Keratinocyte (primary cell): ENCODE data around the gene TAF11. TPM values are rescaled to one million over a fixed set of nuclear protein-coding genes. Genes with fewer than 3 reads are reported as not detected.
"Not testable (repeated sequence)": the region's sequence is repeated elsewhere in the genome, so short reads cannot be mapped to it uniquely, and the experiment has no call there.

Experiments used
- DNase-seq: peaks from one replicate; pipeline ENCODE4 v3.0.0-alpha.2; 2011; ENCODE audit warnings: low read depth, missing footprints, low spot score
- FAIRE-seq: peaks from 2 replicates; lab custom pipeline; 2011; peaks lifted over from hg19 to GRCh38; lab: Jason Lieb, UNC
- H2AFZ ChIP-seq: 2 replicates; pipeline ENCODE4 v1.6.0; 2012; ENCODE audit warnings: low read length, control low read depth, inconsistent platforms; ENCODE audit not compliant: control insufficient read depth
- H3K27ac ChIP-seq: 2 replicates; pipeline ENCODE4 v1.5.1; 2011; ENCODE audit warnings: low read length; ENCODE audit not compliant: control insufficient read depth, insufficient read depth
- H3K27me3 ChIP-seq: 3 replicates; pipeline ENCODE4 v1.6.0; 2011; ENCODE audit warnings: low read length; ENCODE audit not compliant: control insufficient read depth, insufficient read depth; ENCODE audit errors: extremely low read depth
- H3K36me3 ChIP-seq, 2 experiments: 2 replicates in 1 of 2; 3 replicates in 1 of 2; pipeline ENCODE4 v1.5.1; 2011; ENCODE audit warnings: low read length in 2 of 2, mild to moderate bottlenecking in 1 of 2; ENCODE audit not compliant: control insufficient read depth in 2 of 2, insufficient read depth in 2 of 2; ENCODE audit errors: extremely low read depth in 1 of 2
- H3K4me1 ChIP-seq: 3 replicates; pipeline ENCODE4 v1.5.1; 2011; ENCODE audit warnings: low read length; ENCODE audit not compliant: control insufficient read depth, insufficient read depth; ENCODE audit errors: extremely low read depth
- H3K4me2 ChIP-seq: 3 replicates; pipeline ENCODE4 v1.6.0; 2011; ENCODE audit warnings: low read depth, low read length; ENCODE audit not compliant: control insufficient read depth, insufficient read depth; ENCODE audit errors: extremely low read depth
- H3K4me3 ChIP-seq, 3 experiments: fragments of 200-600 bp in 1 of 3; sonication (generic) in 1 of 3; 2 replicates in 2 of 3; 3 replicates in 1 of 3; pipeline ENCODE4 v1.5.1; 2011 to 2016; ENCODE audit warnings: low read length in 3 of 3, mild to moderate bottlenecking in 3 of 3, control low read depth in 2 of 3, inconsistent platforms in 1 of 3, low read depth in 1 of 3, mixed read lengths in 1 of 3, mixed run types in 1 of 3, moderate library complexity in 1 of 3; ENCODE audit not compliant: control insufficient read depth in 2 of 3, insufficient read depth in 2 of 3; ENCODE audit errors: extremely low read depth in 1 of 3
- H3K79me2 ChIP-seq: 2 replicates; pipeline ENCODE4 v1.6.0; 2012; ENCODE audit warnings: low read length; ENCODE audit not compliant: control insufficient read depth, insufficient read depth
- H3K9ac ChIP-seq: 3 replicates; pipeline ENCODE4 v1.6.0; 2011; ENCODE audit warnings: low read length; ENCODE audit not compliant: control insufficient read depth, insufficient read depth; ENCODE audit errors: extremely low read depth
- H3K9me1 ChIP-seq: 3 replicates; pipeline ENCODE4 v1.6.0; 2011; ENCODE audit warnings: low read length; ENCODE audit not compliant: control insufficient read depth, insufficient read depth; ENCODE audit errors: extremely low read depth
- H3K9me3 ChIP-seq: 2 replicates; pipeline ENCODE4 v1.5.1; 2012; ENCODE audit warnings: low read depth, low read length; ENCODE audit not compliant: control insufficient read depth
- H4K20me1 ChIP-seq: 3 replicates; pipeline ENCODE4 v1.6.0; 2011; ENCODE audit warnings: low read length; ENCODE audit not compliant: control insufficient read depth, insufficient read depth; ENCODE audit errors: extremely low read depth
- CTCF ChIP-seq, 3 experiments: IDR thresholded peaks in 1 of 3; conservative IDR thresholded peaks in 1 of 3; optimal IDR thresholded peaks in 1 of 3; 2 replicates in 2 of 3; 3 replicates in 1 of 3; pipeline versions ENCODE3 to v1.5.1; 2011; ENCODE audit warnings: low read length in 3 of 3, mild to moderate bottlenecking in 3 of 3, moderate library complexity in 2 of 3, control low read depth in 1 of 3, inconsistent platforms in 1 of 3; ENCODE audit not compliant: insufficient read depth in 2 of 3; ENCODE audit errors: extremely low read depth in 1 of 3
- EZH2 ChIP-seq: IDR thresholded peaks from one replicate; pipeline ENCODE4 v1.6.1; 2012; ENCODE audit warnings: inconsistent platforms, mild to moderate bottlenecking, low read length, moderate library complexity
- dilution Hi-C: fragments of 300-500 bp; cut with MboI; formaldehyde crosslinking; loops from one replicate; pipeline ENCODE4 v1.7.0; 2020; ENCODE audit warnings: low sequenced_read_pairs; ENCODE audit not compliant: extremely low pct_ligation_motif_present
- polyA plus RNA-seq, 5 experiments: library from polyadenylated mRNA; depleted of rRNA in 3 of 5; stranded (reverse) in 3 of 5; stranded (forward) in 1 of 5; unstranded in 1 of 5; fragments of >200 nt; gene quantifications; 1 replicate in 1 of 5; 2 replicates in 3 of 5; 3 replicates in 1 of 5; pipeline versions ENCODE4 v1.2.1 to v1.2.3, GENCODE V29; 2011 to 2012; ENCODE audit warnings: missing spikeins in 2 of 5, low read depth in 1 of 5, low replicate concordance in 1 of 5

TAF11 gene
- polyA plus RNA-seq, 1 donor (not counting 4 experiments of a cell fraction or from before 2014, with no cell fraction given) = 31.5 TPM

GRCh38 chr6:34884996-34885395 lies 2.8 kb downstream of the TAF11 start:
- Histone ChIP-seq H3K4me2 (no peak overlapping the region), H3K9me3 (no peaks in the 10 kb centered on the region), H3K79me2 (peaks cover 44% of the 10 kb centered on the region), H3K9me1 (no peaks in the 10 kb centered on the region), H3K9ac (no peak overlapping the region), H3K27ac (no peak overlapping the region), H3K36me3 (peaks cover under 1 to 5% of the 10 kb centered on the region in 2 experiments), H2AFZ (no peak overlapping the region), H3K4me1 (peaks cover 10% of the 10 kb centered on the region), H3K4me3 (no peak overlapping the region), H3K27me3 (no peaks in the 10 kb centered on the region), H4K20me1 (no peaks in the 10 kb centered on the region)
- TF ChIP-seq CTCF (optimal IDR thresholded peaks at IDR 0.05 in 1 of 3, IDR thresholded peaks at IDR 0.05 in 1 of 3, conservative IDR thresholded peaks at IDR 0.05 in 1 of 3; ENCODE audit: extremely low read depth in 1 of 3, insufficient read depth in 2 of 3, low read length in 3 of 3) = no peak
- TF ChIP-seq EZH2 = no peak
- dilution Hi-C loops = no loop called here
- FAIRE-seq (no peak), DNase-seq (no peak)

GRCh38 chr6:34884073-34884472 lies 3.8 kb downstream of the TAF11 start:
- H2AFZ ChIP-seq, dilution Hi-C loops, H3K9me3 ChIP-seq, H3K4me3 ChIP-seq, H3K27ac ChIP-seq, H3K9me1 ChIP-seq, DNase-seq, H3K4me1 ChIP-seq, H4K20me1 ChIP-seq, H3K27me3 ChIP-seq, FAIRE-seq, H3K36me3 ChIP-seq, H3K9ac ChIP-seq, H3K4me2 ChIP-seq: not testable (repeated sequence)
- H3K79me2 ChIP-seq = peaks cover 40% of the 10 kb centered on the region

- Histone ChIP-seq H3K36me3 (peaks cover 8 to 13% of the 10 kb centered on the region in 2 experiments), H3K9me3 (no peaks in the 10 kb centered on the region), H3K27ac (no peak overlapping the region), H3K4me3 (no peak overlapping the region), H3K4me2 (no peak overlapping the region), H3K27me3 (no peaks in the 10 kb centered on the region), H2AFZ (no peak overlapping the region), H3K9ac (no peak overlapping the region), H3K4me1 (no peaks in the 10 kb centered on the region), H4K20me1 (no peaks in the 10 kb centered on the region), H3K79me2 (peaks cover 2% of the 10 kb centered on the region), H3K9me1 (no peaks in the 10 kb centered on the region)
- TF ChIP-seq CTCF (optimal IDR thresholded peaks at IDR 0.05 in 1 of 3, IDR thresholded peaks at IDR 0.05 in 1 of 3, conservative IDR thresholded peaks at IDR 0.05 in 1 of 3; ENCODE audit: extremely low read depth in 1 of 3, insufficient read depth in 2 of 3, low read length in 3 of 3) (no peak), EZH2 (no peak)
- dilution Hi-C loops = loop anchor here (10.0 kb wide), 1 partner anchor 103 kb away; no protein-coding TSS in a partner anchor
- no peak for FAIRE-seq
- DNase-seq = no peak
These were observed 9.9 kb downstream of the TAF11 start for GRCh38 chr6:34877869-34878485.
